Muscle layer of duodenum (tissue), 2 donors: ENCODE measurements around the gene NPR2.

ENCODE experiments used
- H3K27ac ChIP-seq: one replicate; pipeline ENCODE4 v1.7.0; 2013; ENCODE audit warnings: mild to moderate bottlenecking, low read length
- H3K27me3 ChIP-seq: one replicate; pipeline ENCODE4 v1.7.0; 2013; ENCODE audit warnings: low read depth, mild to moderate bottlenecking, control low read depth, low read length
- H3K36me3 ChIP-seq, 2 donors: one replicate each; pipeline ENCODE4 v1.7.0; 2013; ENCODE audit warnings: low read length in 2 of 2, control low read depth in 1 of 2, mild to moderate bottlenecking in 1 of 2; ENCODE audit not compliant: insufficient read depth in 2 of 2, control insufficient read depth in 1 of 2
- H3K4me1 ChIP-seq, 2 donors: one replicate each; pipeline ENCODE4 v1.7.0; 2013; ENCODE audit warnings: low read length in 2 of 2, mild to moderate bottlenecking in 2 of 2, control low read depth in 1 of 2, moderate library complexity in 1 of 2; ENCODE audit not compliant: insufficient read depth in 2 of 2, control insufficient read depth in 1 of 2
- H3K4me3 ChIP-seq, 2 donors: one replicate each; pipeline ENCODE4 v1.7.0; 2013; ENCODE audit warnings: low read length in 2 of 2, low read depth in 1 of 2, mild to moderate bottlenecking in 1 of 2
- H3K9me3 ChIP-seq, 2 donors: one replicate each; pipeline ENCODE4 v1.7.0; 2013; ENCODE audit warnings: low read length in 2 of 2, control low read depth in 1 of 2, mild to moderate bottlenecking in 1 of 2; ENCODE audit not compliant: control insufficient read depth in 1 of 2
- donor health status: healthy.

Gene NPR2

DNA sequence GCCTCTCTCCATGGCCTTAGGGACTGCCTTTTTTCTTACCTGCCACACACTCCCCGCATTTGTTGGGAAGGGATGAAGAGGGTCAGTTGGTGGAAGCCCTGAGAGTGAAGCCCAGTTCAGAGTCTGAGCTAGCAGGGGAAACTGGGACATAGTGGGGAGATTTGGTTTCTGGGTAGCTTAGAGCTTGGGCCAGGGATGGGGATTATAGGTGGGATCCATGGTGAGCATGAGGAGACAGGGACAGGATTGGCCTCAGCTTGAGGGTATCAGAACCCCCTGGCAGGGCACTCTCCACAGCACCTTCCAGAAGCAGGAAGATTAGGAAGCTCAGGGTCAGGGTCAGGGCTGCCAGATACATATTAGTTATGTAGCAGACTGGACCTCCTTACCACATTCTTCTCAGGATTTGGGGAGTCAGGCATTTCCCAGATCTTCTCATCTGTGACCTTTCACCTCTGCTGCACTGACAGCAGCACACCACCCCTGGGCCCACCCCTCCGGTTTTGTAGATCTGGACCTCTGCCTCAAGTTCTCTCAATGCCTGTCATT, 61.0 kb downstream of the NPR2 start:
- Histone ChIP-seq H3K27ac (no peak overlapping the region), H3K4me3 (no peak overlapping the region), H3K4me1 (peaks cover 0 to 8% of the 10 kb centered on the region in 2 donors), H3K27me3 (no peaks in the 10 kb centered on the region), H3K36me3 (peaks cover 0 to 13% of the 10 kb centered on the region in 2 donors), H3K9me3 (no peaks in the 10 kb centered on the region)

GRCh38 chr9:35852876-35853865, 61.8 kb downstream of the NPR2 start:
- no peaks in the 10 kb centered on the region for H3K27me3 ChIP-seq
- no peak overlapping the region for H3K27ac ChIP-seq
- peaks cover 0 to 13% of the 10 kb centered on the region in 2 donors for H3K36me3 ChIP-seq
- H3K4me1 ChIP-seq, result no peaks in the 10 kb centered on the region
- H3K4me3 ChIP-seq, result no peak overlapping the region
- H3K9me3 ChIP-seq, result no peaks in the 10 kb centered on the region

GRCh38 chr9:35854091-35854762, 62.8 kb downstream of the NPR2 start:
- H3K27ac ChIP-seq, result no peak overlapping the region
- H3K4me1 ChIP-seq, result no peaks in the 10 kb centered on the region
- H3K27me3 ChIP-seq, result no peaks in the 10 kb centered on the region
- no peak overlapping the region for H3K4me3 ChIP-seq
- no peaks in the 10 kb centered on the region for H3K9me3 ChIP-seq
- H3K36me3 ChIP-seq, result peaks cover 0 to 13% of the 10 kb centered on the region in 2 donors

DNA sequence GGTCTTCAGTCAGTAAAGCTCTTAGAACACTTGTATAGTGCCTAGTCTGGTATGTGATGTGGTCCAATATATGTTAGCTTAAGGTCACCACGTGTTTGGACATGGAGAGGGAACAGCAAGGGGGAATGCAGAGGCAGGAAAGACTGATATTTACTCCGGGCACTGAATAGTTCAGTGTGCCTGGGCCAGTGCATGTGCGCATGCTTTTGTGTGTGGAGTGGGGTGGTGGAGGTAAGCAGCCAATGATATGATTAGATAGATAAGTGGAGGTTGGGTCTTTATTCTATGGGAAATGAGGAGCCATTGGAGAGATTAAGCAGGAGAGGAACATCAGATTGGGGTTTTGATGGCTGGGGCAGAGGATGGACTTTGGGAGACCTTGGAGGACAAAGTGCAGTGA, 64.8 kb downstream of the NPR2 start:
- no peaks in the 10 kb centered on the region for H3K4me1 ChIP-seq
- H3K27ac ChIP-seq, result no peak overlapping the region
- no peaks in the 10 kb centered on the region for H3K27me3 ChIP-seq
- no peak overlapping the region for H3K4me3 ChIP-seq
- peaks cover 0 to 13% of the 10 kb centered on the region in 2 donors for H3K36me3 ChIP-seq
- H3K9me3 ChIP-seq, result no peaks in the 10 kb centered on the region

- H3K4me3 ChIP-seq, result no peak overlapping the region
- H3K9me3 ChIP-seq, result no peaks in the 10 kb centered on the region
- H3K4me1 ChIP-seq, result no peaks in the 10 kb centered on the region
- no peaks in the 10 kb centered on the region for H3K27me3 ChIP-seq
- H3K27ac ChIP-seq, result no peak overlapping the region
- peaks cover 0 to 13% of the 10 kb centered on the region in 2 donors for H3K36me3 ChIP-seq
These were observed 65.5 kb downstream of the NPR2 start for GRCh38 chr9:35856882-35857281.

GRCh38 chr9:35858458-35858857, 67.1 kb downstream of the NPR2 start:
- H3K4me1 ChIP-seq, result no peaks in the 10 kb centered on the region
- peaks cover 0 to 6% of the 10 kb centered on the region in 2 donors for H3K36me3 ChIP-seq
- no peaks in the 10 kb centered on the region for H3K27me3 ChIP-seq
- H3K4me3 ChIP-seq, result no peak overlapping the region
- no peak overlapping the region for H3K27ac ChIP-seq
- H3K9me3 ChIP-seq, result no peaks in the 10 kb centered on the region
